Liver (tissue), 3 donors: ENCODE results near the gene SORCS2.

Experiments
- HNF4A ChIP-seq, 2 donors: conservative IDR thresholded peaks; 2 replicates each; pipeline ENCODE4 v1.6.1; 2016; ENCODE audit warnings: antibody characterized with exemption in 2 of 2, mild to moderate bottlenecking in 2 of 2
- RAD21 ChIP-seq, 2 donors: IDR thresholded peaks; 2 replicates each; pipeline ENCODE4 v1.6.1; 2016; ENCODE audit warnings: antibody characterized with exemption in 2 of 2, mild to moderate bottlenecking in 2 of 2
- TF ChIP-seq, protein P1 (sequence below): fragments of 150-350 bp; IDR thresholded peaks from 2 replicates; pipeline ENCODE4 v1.5.1; 2017; ENCODE audit warnings: improper control_type of control experiment, low read depth, low read length; ENCODE audit not compliant: missing input control
- donor health status: healthy.
- donor health status: healthy.

DNA sequence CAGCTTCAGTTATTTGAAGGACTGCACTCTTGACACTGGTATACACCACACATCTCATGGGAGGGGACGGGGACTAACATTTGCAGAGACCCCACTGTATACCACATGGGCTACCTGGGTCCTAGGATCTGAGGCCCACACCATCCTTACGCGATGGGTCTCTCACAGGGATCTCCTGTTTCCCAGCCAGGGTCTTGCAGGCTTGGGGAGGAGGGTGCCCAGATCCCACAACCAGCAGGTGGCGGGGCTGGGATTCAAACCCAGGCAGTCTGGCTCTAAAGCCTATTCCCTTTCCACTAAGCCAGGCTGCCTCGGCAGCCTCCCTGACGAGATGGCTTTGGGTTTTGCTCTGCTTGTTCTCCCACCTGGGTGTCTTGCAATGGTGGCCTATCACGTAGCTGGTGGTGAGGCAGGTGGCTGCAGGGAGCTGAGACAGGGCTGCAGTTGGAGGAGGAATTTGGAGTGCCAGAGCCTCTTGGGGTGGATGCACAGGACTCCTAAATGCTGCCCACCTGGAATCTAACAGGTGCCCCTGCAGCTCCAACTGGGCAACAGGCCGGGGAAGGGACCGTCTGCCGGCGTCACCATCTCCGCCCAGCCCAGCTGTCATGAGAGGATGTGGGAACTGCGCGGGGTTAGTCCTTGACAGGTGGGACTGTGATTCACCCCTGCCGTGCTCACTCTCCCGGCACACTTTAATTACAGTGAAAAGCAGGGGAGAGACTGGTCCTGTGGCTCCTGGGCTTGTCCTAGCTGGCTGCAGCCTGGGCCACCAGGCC is 131.7 kb downstream of the SORCS2 start:
- no peak for TF ChIP-seq RAD21 (IDR thresholded peaks at IDR 0.05)
- TF ChIP-seq, protein P1, sequence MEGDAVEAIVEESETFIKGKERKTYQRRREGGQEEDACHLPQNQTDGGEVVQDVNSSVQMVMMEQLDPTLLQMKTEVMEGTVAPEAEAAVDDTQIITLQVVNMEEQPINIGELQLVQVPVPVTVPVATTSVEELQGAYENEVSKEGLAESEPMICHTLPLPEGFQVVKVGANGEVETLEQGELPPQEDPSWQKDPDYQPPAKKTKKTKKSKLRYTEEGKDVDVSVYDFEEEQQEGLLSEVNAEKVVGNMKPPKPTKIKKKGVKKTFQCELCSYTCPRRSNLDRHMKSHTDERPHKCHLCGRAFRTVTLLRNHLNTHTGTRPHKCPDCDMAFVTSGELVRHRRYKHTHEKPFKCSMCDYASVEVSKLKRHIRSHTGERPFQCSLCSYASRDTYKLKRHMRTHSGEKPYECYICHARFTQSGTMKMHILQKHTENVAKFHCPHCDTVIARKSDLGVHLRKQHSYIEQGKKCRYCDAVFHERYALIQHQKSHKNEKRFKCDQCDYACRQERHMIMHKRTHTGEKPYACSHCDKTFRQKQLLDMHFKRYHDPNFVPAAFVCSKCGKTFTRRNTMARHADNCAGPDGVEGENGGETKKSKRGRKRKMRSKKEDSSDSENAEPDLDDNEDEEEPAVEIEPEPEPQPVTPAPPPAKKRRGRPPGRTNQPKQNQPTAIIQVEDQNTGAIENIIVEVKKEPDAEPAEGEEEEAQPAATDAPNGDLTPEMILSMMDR: no peak
- no peak for TF ChIP-seq HNF4A (conservative IDR thresholded peaks at IDR 0.05)
